Umbilical cord (tissue), 2 donors: ENCODE data around the gene SEL1L. TPM values are rescaled to one million over a fixed set of nuclear protein-coding genes. Genes with fewer than 3 reads are reported as not detected.
A peak's percentile ranks its signal among the peaks of the same experiment; 100 is the strongest.
"Not testable (repeated sequence)": the region's sequence is repeated elsewhere in the genome, so short reads cannot be mapped to it uniquely, and the experiment has no call there.

Experiments used
- DNase-seq: peaks from one replicate; pipeline ENCODE4 v3.0.0-alpha.2; 2015; ENCODE audit warnings: low spot score
- total RNA-seq: library from RNA; depleted of rRNA; stranded (reverse); fragments of >200 nt; gene quantifications from one replicate; pipeline ENCODE4 v1.2.3, GENCODE V29; 2014; ENCODE audit warnings: low replicate concordance; ENCODE audit not compliant: insufficient read depth

SEL1L gene
- total RNA-seq, 1 donor from 2014 or later: 67.4 TPM

- no peak for DNase-seq
These were observed 59.5 kb downstream of the SEL1L start for GRCh38 chr14:81474148-81474492.

GRCh38 chr14:81473456-81474147 is 60.1 kb downstream of the SEL1L start:
- no peak for DNase-seq

GRCh38 chr14:81472096-81472800 is 61.4 kb downstream of the SEL1L start:
- no peak for DNase-seq

GRCh38 chr14:81471062-81471461 is 62.6 kb downstream of the SEL1L start:
- DNase-seq: no peak

GRCh38 chr14:81470557-81470826 is 63.2 kb downstream of the SEL1L start:
- DNase-seq: not testable (repeated sequence)

- DNase-seq: no peak
These were observed 66.8 kb downstream of the SEL1L start for GRCh38 chr14:81466854-81467253.

- DNase-seq: no peak
These were observed 68.0 kb downstream of the SEL1L start for GRCh38 chr14:81465507-81466228.

GRCh38 chr14:81465003-81465392 is 68.7 kb downstream of the SEL1L start:
- not testable (repeated sequence) for DNase-seq

GRCh38 chr14:81464253-81465002 is 69.2 kb downstream of the SEL1L start:
- peak; percentile 75 for DNase-seq

GRCh38 chr14:81462356-81462755 is 71.3 kb downstream of the SEL1L start:
- not testable (repeated sequence) for DNase-seq

- no peak for DNase-seq
These were observed 73.7 kb downstream of the SEL1L start for GRCh38 chr14:81459912-81460311.

GRCh38 chr14:81458352-81458751 is 75.3 kb downstream of the SEL1L start:
- DNase-seq: no peak

GRCh38 chr14:81455390-81455789 is 78.3 kb downstream of the SEL1L start:
- DNase-seq: no peak

GRCh38 chr14:81454572-81455218 is 79.0 kb downstream of the SEL1L start:
- no peak for DNase-seq

- DNase-seq: peak; percentile 66
These were observed 80.4 kb downstream of the SEL1L start for GRCh38 chr14:81453166-81453766.

GRCh38 chr14:81452341-81453133 is 81.1 kb downstream of the SEL1L start:
- peak; percentile 21 for DNase-seq

GRCh38 chr14:81450976-81451375 is 82.7 kb downstream of the SEL1L start:
- DNase-seq: no peak

GRCh38 chr14:81450100-81450531 is 83.5 kb downstream of the SEL1L start:
- peak; percentile 45 for DNase-seq

- no peak for DNase-seq
These were observed 84.1 kb downstream of the SEL1L start for GRCh38 chr14:81449576-81449975.

GRCh38 chr14:81449114-81449513 is 84.5 kb downstream of the SEL1L start:
- no peak for DNase-seq
